ENCODE results near the gene INPP5F. TPM values are rescaled to one million over a fixed set of nuclear protein-coding genes. Genes with fewer than 3 reads are reported as not detected.

The INPP5F gene
- total and polyA plus RNA-seq, 2 experiments from 2014 or later = 41.4 to 86.0 TPM

- peaks cover 4% of the 10 kb centered on the region for H3K27me3 Mint-ChIP-seq (ENCODE audit: insufficient read depth, low read depth, poor library complexity)
- Histone ChIP-seq H3K27ac (ENCODE audit: low read depth) (no peak overlapping the region), H2AFZ (no peak overlapping the region), H3K4me2 (no peak overlapping the region), H4K20me1 (replicated peaks; ENCODE audit: insufficient read depth) (no peaks in the 10 kb centered on the region), H3K36me3 (ENCODE audit: insufficient read depth) (no peaks in the 10 kb centered on the region), H3K9me2 (ENCODE audit: insufficient read depth) (no peaks in the 10 kb centered on the region), H3F3A (replicated peaks; ENCODE audit: low read depth) (no peaks in the 10 kb centered on the region), H3K4me3 (no peak overlapping the region), H3K27me3 (ENCODE audit: insufficient read depth) (no peaks in the 10 kb centered on the region), H3K79me2 (replicated peaks; ENCODE audit: insufficient read depth) (no peaks in the 10 kb centered on the region), H3K4me1 (ENCODE audit: insufficient read depth) (no peaks in the 10 kb centered on the region)
- TF ChIP-seq ZNF462 (CRISPR knock-in tag; IDR thresholded peaks at IDR 0.05) (no peak), NANOG (IDR thresholded peaks at IDR 0.05; ENCODE audit: borderline replicate concordance) (no peak), ETS1 (IDR thresholded peaks at IDR 0.05) (no peak)
- ATAC-seq (no peak), DNase-seq (ENCODE audit: low spot score) (no peak)
- H3K36me3 Mint-ChIP-seq (ENCODE audit: low read depth) = no peaks in the 10 kb centered on the region
- H3K4me1 Mint-ChIP-seq = no peaks in the 10 kb centered on the region
- H3K4me3 Mint-ChIP-seq = no peak overlapping the region
- no peaks in the 10 kb centered on the region for H3K9me3 Mint-ChIP-seq
- H3K27ac Mint-ChIP-seq = no peak overlapping the region
Measured at GRCh38 chr10:119777686-119778085, 51.8 kb downstream of the INPP5F start.

- H3K27me3 Mint-ChIP-seq (ENCODE audit: insufficient read depth, low read depth, poor library complexity) = peaks cover 4% of the 10 kb centered on the region
Measured at GRCh38 chr10:119778776-119779445, 53.1 kb downstream of the INPP5F start.

More at GRCh38 chr10:119778776-119779445, 53.1 kb downstream of the INPP5F start:
- Mint-ChIP-seq H3K27ac (no peak overlapping the region), H3K4me3 (no peak overlapping the region), H3K9me3 (no peaks in the 10 kb centered on the region), H3K4me1 (no peaks in the 10 kb centered on the region), H3K36me3 (ENCODE audit: low read depth) (no peaks in the 10 kb centered on the region)
- H3F3A ChIP-seq (replicated peaks; ENCODE audit: low read depth) = no peaks in the 10 kb centered on the region
- no peak overlapping the region for H3K4me3 ChIP-seq
- H3K9me2 ChIP-seq (ENCODE audit: insufficient read depth) = no peaks in the 10 kb centered on the region
- H3K27ac ChIP-seq (ENCODE audit: low read depth) = no peak overlapping the region
- H3K79me2 ChIP-seq (replicated peaks; ENCODE audit: insufficient read depth) = no peaks in the 10 kb centered on the region
- H4K20me1 ChIP-seq (replicated peaks; ENCODE audit: insufficient read depth) = no peaks in the 10 kb centered on the region
- no peak for TF ChIP-seq CREB1 (CRISPR knock-in tag; IDR thresholded peaks at IDR 0.05; ENCODE audit: low read depth)
- TF ChIP-seq ETS1 (IDR thresholded peaks at IDR 0.05) = no peak
- TF ChIP-seq ZNF331 (CRISPR knock-in tag; IDR thresholded peaks at IDR 0.05; ENCODE audit: low read depth) = no peak
- TF ChIP-seq CTCF (conservative IDR thresholded peaks at IDR 0.05; ENCODE audit: low read depth in 2 of 2) = no peak
- no peak overlapping the region for H2AFZ ChIP-seq
- no peaks in the 10 kb centered on the region for H3K27me3 ChIP-seq (ENCODE audit: insufficient read depth)
- 0 out of 2 replicates have a peak, but pooled peaks cover 2% of the 10 kb centered on the region for H3K4me1 ChIP-seq (ENCODE audit: insufficient read depth)
- no peak for ATAC-seq
- H3K36me3 ChIP-seq (ENCODE audit: insufficient read depth) = no peaks in the 10 kb centered on the region
- no peak for DNase-seq (ENCODE audit: low spot score)
- no peak overlapping the region for H3K4me2 ChIP-seq
